ENCODE data around the gene STOM.

DNA sequence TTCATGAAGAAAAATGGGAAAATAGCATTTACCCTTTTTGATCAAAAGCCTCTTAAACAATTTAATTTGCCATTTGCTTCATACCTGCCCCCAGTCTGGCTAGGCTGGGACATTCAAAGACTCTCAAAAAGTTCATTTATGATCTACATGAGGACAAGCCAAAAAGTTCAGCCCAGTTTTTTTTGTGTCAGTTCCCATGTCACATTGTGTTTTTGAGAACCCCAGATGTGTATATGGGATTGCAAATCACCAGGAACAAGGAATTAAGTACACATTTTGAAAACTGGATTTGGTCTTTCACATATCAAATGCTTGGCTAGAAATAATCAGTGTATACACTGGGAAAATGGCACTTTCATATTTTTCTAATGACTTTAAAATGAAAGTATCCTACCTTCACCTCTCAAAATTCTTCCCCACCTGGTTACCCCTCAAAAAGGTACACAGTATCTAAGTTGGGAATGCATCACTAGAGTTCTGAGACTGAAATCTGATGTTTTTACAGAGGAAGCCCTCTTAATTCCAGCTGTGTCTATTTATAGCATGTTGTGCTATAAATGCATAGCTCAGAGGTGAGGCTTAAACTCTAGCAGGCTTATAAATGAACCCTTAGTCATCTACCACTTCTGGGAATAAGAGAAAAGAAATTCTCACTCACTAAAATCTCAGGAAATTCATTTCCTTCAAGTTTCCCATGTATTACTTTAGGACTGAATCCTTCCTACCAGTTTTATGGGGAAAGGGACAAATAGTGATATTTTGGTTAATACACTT lies 9.3 kb downstream of the STOM start:
- TF ChIP-seq CTCF (IDR thresholded peaks at IDR 0.05; ENCODE audit: low read length), result no peak
- TF ChIP-seq EZH2 (optimal IDR thresholded peaks at IDR 0.05; ENCODE audit: low read depth, low read length), result no peak

Data from MM.1S (cell line).